ENCODE results near the gene LGALS9. TPM values are rescaled to one million over a fixed set of nuclear protein-coding genes. Genes with fewer than 3 reads are reported as not detected.
A peak's percentile ranks its signal among the peaks of the same experiment; 100 is the strongest.

Gene LGALS9
- total RNA-seq, 1 donor from 2014 or later: 2.9 TPM

- no peak overlapping the region for H3K4me3 ChIP-seq (ENCODE audit: low read depth, low read length)
- no peak for DNase-seq (ENCODE audit: low read depth)
- TF ChIP-seq, protein P1, sequence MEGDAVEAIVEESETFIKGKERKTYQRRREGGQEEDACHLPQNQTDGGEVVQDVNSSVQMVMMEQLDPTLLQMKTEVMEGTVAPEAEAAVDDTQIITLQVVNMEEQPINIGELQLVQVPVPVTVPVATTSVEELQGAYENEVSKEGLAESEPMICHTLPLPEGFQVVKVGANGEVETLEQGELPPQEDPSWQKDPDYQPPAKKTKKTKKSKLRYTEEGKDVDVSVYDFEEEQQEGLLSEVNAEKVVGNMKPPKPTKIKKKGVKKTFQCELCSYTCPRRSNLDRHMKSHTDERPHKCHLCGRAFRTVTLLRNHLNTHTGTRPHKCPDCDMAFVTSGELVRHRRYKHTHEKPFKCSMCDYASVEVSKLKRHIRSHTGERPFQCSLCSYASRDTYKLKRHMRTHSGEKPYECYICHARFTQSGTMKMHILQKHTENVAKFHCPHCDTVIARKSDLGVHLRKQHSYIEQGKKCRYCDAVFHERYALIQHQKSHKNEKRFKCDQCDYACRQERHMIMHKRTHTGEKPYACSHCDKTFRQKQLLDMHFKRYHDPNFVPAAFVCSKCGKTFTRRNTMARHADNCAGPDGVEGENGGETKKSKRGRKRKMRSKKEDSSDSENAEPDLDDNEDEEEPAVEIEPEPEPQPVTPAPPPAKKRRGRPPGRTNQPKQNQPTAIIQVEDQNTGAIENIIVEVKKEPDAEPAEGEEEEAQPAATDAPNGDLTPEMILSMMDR (conservative IDR thresholded peaks at IDR 0.05; ENCODE audit: low read depth, low read length): peak; percentile 98
These were observed 28.1 kb upstream of the LGALS9 start for GRCh38 chr17:27602721-27603420.

DNA sequence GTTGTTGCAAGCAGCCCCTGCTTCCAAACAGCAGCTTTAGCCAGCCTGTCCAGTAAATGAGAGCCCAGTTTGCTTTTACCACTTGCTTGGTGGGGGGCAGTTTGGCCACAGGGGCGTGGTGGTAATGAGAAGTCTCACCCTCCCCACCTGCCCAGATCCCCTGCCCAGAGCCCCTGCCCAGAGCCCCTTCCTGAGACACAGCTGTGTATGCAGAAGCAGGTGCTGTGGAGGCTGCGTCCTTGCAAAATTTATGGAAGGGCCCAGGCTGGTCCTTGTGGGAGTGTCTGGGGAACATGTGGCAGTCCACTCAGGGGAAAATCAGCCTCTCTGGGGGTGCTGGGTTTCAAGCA lies 27.6 kb upstream of the LGALS9 start:
- TF ChIP-seq, protein P1 (conservative IDR thresholded peaks at IDR 0.05; ENCODE audit: low read depth, low read length): no peak
- H3K4me3 ChIP-seq (ENCODE audit: low read depth, low read length): no peak overlapping the region
- DNase-seq (ENCODE audit: low read depth): no peak

GRCh38 chr17:27603880-27604794 lies 26.9 kb upstream of the LGALS9 start:
- H3K4me3 ChIP-seq (ENCODE audit: low read depth, low read length): no peak overlapping the region
- no peak for DNase-seq (ENCODE audit: low read depth)
- TF ChIP-seq, protein P1 (conservative IDR thresholded peaks at IDR 0.05; ENCODE audit: low read depth, low read length): no peak

DNA sequence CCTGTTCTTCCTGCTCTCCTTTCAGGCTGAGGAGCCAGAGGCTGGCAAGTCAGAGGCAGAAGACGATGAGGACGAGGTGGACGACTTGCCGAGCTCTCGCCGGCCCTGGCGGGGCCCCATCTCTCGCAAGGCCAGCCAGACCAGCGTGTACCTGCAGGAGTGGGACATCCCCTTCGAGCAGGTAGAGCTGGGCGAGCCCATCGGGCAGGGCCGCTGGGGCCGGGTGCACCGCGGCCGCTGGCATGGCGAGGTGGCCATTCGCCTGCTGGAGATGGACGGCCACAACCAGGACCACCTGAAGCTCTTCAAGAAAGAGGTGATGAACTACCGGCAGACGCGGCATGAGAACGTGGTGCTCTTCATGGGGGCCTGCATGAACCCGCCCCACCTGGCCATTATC lies 25.6 kb upstream of the LGALS9 start:
- TF ChIP-seq, protein P1 (conservative IDR thresholded peaks at IDR 0.05; ENCODE audit: low read depth, low read length): no peak
- no peak overlapping the region for H3K4me3 ChIP-seq (ENCODE audit: low read depth, low read length)
- no peak for DNase-seq (ENCODE audit: low read depth)

DNA sequence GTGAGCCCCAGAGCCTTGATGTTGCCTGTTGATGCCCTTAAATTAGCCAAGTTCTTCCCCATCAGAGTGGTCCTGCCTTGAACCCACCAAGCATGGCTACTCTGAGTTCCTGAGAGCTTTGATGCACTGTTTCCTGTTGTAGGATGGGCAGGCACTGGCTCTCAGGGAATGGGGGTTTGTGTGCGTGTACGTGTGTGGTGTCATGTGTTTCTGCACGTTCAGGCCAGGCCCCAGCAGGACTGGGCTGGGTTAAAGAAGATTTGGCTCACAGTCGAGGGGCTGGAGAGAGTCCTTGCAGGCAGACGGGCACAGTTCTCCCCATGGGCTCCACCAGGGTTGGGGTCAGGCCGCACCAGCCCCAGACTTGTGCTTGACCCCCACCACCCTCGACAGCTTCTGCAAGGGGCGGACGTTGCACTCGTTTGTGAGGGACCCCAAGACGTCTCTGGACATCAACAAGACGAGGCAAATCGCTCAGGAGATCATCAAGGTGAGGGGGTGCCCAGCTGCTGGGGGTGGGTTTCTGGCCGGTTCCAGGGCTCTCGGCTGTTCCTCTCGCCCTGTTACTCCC lies 23.4 kb upstream of the LGALS9 start:
- no peak for DNase-seq (ENCODE audit: low read depth)
- H3K4me3 ChIP-seq (ENCODE audit: low read depth, low read length): no peak overlapping the region
- TF ChIP-seq, protein P1 (conservative IDR thresholded peaks at IDR 0.05; ENCODE audit: low read depth, low read length): no peak

- TF ChIP-seq, protein P1 (conservative IDR thresholded peaks at IDR 0.05; ENCODE audit: low read depth, low read length): no peak
- no peak overlapping the region for H3K4me3 ChIP-seq (ENCODE audit: low read depth, low read length)
- DNase-seq (ENCODE audit: low read depth): no peak
These were observed 22.4 kb upstream of the LGALS9 start for GRCh38 chr17:27608328-27609230.
